H1 (cell line): Measurements from ENCODE around the gene FNDC3A. TPM values are rescaled to one million over a fixed set of nuclear protein-coding genes. Genes with fewer than 3 reads are reported as not detected.

Source experiments
- ATF3 ChIP-seq: IDR thresholded peaks from 2 replicates; pipeline ENCODE4 v1.6.1; 2011; ENCODE audit warnings: low read depth, mild to moderate bottlenecking, low read length; ENCODE audit not compliant: insufficient read depth
- SP1 ChIP-seq: IDR thresholded peaks from 2 replicates; pipeline ENCODE4 v1.6.1; 2011; ENCODE audit warnings: low read depth, low read length
- polyA plus RNA-seq, 7 experiments: library from polyadenylated mRNA; depleted of rRNA in 3 of 7; stranded (reverse) in 5 of 7; unstranded in 2 of 7; fragments of >200 nt in 5 of 7; fragments of 200-250 nt in 2 of 7; gene quantifications; 1 replicate in 5 of 7; 2 replicates in 1 of 7; 4 replicates in 1 of 7; pipeline versions ENCODE4 v1.2.1 to v1.2.3, GENCODE V29; 2011 to 2013; ENCODE audit warnings: missing spikeins in 2 of 7, mixed read lengths in 2 of 7
- total RNA-seq: library from RNA; stranded (reverse); fragmentation: NEBNext Ultra II Directional; extraction: Animal tissue kit (Norgen Biotek cat#: 25700); gene quantifications from 2 replicates; pipeline ENCODE4 v1.2.1, GENCODE V29; 2021
- TF ChIP-seq, protein P1 (sequence below): IDR thresholded peaks from 2 replicates; pipeline ENCODE4 v1.6.1; 2012; ENCODE audit warnings: low read length, inconsistent platforms
- TF ChIP-seq, protein P2 (sequence below): fragments of 300-600 bp; sonication (generic); IDR thresholded peaks from 2 replicates; pipeline ENCODE4 v1.7.1; 2012; ENCODE audit warnings: low read length, moderate library complexity, mild to moderate bottlenecking, inconsistent platforms; ENCODE audit not compliant: insufficient replicate concordance

The FNDC3A gene
- total and polyA plus RNA-seq, 2 of the 8 experiments (the other 6 are each of a cell fraction or from before 2014, with no cell fraction given): 14.6 to 26.0 TPM

DNA sequence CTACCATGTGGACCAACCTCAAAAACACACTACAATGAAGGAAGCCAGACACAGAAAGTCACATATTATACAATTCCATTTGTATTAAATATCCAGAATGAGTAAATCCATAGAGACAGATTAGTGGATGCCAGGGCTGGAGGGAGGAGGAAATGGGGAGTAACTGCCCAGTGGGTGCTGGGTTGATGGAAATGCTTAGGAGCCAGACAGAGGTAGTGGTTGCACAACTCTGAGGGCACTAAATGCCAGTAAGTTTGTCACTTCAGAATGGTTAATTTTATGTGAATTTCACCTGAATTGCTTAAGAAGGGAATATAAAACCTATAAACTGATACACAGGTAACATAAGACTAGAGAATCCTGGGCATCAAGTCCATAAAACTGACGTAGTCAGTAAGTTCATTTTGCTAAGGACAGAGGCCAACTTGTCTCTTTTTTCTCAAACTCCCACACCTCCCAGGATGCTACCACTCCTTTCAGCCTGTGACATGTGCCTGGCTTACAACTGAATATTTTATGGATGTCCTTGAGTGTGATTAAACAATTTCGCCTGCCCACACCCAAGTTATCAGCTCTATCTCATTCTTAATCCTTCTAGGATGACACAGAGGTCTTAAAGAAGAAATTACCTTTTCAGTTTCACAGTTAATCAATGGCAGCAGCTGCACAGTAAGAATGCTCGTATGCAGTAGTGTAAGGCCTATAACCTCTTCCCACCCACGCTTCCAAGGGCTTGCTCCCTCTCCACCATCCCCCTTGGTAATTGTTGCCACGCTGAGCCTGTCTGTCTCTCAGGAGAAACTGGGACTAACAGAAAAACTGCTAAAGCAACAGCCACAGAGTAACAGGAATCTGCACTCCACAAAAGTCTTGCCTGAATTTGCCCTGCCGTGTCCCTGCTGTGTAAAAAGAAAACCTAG, 238.5 kb downstream of the FNDC3A start (continued):
- TF ChIP-seq, protein P1, sequence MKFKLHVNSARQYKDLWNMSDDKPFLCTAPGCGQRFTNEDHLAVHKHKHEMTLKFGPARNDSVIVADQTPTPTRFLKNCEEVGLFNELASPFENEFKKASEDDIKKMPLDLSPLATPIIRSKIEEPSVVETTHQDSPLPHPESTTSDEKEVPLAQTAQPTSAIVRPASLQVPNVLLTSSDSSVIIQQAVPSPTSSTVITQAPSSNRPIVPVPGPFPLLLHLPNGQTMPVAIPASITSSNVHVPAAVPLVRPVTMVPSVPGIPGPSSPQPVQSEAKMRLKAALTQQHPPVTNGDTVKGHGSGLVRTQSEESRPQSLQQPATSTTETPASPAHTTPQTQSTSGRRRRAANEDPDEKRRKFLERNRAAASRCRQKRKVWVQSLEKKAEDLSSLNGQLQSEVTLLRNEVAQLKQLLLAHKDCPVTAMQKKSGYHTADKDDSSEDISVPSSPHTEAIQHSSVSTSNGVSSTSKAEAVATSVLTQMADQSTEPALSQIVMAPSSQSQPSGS: no peak
- TF ChIP-seq ATF3: no peak
- TF ChIP-seq, protein P2, sequence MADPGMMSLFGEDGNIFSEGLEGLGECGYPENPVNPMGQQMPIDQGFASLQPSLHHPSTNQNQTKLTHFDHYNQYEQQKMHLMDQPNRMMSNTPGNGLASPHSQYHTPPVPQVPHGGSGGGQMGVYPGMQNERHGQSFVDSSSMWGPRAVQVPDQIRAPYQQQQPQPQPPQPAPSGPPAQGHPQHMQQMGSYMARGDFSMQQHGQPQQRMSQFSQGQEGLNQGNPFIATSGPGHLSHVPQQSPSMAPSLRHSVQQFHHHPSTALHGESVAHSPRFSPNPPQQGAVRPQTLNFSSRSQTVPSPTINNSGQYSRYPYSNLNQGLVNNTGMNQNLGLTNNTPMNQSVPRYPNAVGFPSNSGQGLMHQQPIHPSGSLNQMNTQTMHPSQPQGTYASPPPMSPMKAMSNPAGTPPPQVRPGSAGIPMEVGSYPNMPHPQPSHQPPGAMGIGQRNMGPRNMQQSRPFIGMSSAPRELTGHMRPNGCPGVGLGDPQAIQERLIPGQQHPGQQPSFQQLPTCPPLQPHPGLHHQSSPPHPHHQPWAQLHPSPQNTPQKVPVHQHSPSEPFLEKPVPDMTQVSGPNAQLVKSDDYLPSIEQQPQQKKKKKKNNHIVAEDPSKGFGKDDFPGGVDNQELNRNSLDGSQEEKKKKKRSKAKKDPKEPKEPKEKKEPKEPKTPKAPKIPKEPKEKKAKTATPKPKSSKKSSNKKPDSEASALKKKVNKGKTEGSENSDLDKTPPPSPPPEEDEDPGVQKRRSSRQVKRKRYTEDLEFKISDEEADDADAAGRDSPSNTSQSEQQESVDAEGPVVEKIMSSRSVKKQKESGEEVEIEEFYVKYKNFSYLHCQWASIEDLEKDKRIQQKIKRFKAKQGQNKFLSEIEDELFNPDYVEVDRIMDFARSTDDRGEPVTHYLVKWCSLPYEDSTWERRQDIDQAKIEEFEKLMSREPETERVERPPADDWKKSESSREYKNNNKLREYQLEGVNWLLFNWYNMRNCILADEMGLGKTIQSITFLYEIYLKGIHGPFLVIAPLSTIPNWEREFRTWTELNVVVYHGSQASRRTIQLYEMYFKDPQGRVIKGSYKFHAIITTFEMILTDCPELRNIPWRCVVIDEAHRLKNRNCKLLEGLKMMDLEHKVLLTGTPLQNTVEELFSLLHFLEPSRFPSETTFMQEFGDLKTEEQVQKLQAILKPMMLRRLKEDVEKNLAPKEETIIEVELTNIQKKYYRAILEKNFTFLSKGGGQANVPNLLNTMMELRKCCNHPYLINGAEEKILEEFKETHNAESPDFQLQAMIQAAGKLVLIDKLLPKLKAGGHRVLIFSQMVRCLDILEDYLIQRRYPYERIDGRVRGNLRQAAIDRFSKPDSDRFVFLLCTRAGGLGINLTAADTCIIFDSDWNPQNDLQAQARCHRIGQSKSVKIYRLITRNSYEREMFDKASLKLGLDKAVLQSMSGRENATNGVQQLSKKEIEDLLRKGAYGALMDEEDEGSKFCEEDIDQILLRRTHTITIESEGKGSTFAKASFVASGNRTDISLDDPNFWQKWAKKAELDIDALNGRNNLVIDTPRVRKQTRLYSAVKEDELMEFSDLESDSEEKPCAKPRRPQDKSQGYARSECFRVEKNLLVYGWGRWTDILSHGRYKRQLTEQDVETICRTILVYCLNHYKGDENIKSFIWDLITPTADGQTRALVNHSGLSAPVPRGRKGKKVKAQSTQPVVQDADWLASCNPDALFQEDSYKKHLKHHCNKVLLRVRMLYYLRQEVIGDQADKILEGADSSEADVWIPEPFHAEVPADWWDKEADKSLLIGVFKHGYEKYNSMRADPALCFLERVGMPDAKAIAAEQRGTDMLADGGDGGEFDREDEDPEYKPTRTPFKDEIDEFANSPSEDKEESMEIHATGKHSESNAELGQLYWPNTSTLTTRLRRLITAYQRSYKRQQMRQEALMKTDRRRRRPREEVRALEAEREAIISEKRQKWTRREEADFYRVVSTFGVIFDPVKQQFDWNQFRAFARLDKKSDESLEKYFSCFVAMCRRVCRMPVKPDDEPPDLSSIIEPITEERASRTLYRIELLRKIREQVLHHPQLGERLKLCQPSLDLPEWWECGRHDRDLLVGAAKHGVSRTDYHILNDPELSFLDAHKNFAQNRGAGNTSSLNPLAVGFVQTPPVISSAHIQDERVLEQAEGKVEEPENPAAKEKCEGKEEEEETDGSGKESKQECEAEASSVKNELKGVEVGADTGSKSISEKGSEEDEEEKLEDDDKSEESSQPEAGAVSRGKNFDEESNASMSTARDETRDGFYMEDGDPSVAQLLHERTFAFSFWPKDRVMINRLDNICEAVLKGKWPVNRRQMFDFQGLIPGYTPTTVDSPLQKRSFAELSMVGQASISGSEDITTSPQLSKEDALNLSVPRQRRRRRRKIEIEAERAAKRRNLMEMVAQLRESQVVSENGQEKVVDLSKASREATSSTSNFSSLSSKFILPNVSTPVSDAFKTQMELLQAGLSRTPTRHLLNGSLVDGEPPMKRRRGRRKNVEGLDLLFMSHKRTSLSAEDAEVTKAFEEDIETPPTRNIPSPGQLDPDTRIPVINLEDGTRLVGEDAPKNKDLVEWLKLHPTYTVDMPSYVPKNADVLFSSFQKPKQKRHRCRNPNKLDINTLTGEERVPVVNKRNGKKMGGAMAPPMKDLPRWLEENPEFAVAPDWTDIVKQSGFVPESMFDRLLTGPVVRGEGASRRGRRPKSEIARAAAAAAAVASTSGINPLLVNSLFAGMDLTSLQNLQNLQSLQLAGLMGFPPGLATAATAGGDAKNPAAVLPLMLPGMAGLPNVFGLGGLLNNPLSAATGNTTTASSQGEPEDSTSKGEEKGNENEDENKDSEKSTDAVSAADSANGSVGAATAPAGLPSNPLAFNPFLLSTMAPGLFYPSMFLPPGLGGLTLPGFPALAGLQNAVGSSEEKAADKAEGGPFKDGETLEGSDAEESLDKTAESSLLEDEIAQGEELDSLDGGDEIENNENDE: no peak
- TF ChIP-seq SP1: no peak
- TF ChIP-seq, all 59 proteins: peak for 0
